Stimulated activated CD8-positive, alpha-beta memory T cell treated with anti-CD3 and anti-CD28 coated beads, Interleukin-15, amount 100 ng/mL, for 4 hours (primary cell): Measurements from ENCODE around the gene LRRC4.

Experiments used
- DNase-seq, 2 donors: peaks; one replicate each; pipeline ENCODE4 v3.0.0-alpha.2; 2020; ENCODE audit warnings: low read depth in 2 of 2

LRRC4 gene, protein sequence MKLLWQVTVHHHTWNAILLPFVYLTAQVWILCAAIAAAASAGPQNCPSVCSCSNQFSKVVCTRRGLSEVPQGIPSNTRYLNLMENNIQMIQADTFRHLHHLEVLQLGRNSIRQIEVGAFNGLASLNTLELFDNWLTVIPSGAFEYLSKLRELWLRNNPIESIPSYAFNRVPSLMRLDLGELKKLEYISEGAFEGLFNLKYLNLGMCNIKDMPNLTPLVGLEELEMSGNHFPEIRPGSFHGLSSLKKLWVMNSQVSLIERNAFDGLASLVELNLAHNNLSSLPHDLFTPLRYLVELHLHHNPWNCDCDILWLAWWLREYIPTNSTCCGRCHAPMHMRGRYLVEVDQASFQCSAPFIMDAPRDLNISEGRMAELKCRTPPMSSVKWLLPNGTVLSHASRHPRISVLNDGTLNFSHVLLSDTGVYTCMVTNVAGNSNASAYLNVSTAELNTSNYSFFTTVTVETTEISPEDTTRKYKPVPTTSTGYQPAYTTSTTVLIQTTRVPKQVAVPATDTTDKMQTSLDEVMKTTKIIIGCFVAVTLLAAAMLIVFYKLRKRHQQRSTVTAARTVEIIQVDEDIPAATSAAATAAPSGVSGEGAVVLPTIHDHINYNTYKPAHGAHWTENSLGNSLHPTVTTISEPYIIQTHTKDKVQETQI

DNA sequence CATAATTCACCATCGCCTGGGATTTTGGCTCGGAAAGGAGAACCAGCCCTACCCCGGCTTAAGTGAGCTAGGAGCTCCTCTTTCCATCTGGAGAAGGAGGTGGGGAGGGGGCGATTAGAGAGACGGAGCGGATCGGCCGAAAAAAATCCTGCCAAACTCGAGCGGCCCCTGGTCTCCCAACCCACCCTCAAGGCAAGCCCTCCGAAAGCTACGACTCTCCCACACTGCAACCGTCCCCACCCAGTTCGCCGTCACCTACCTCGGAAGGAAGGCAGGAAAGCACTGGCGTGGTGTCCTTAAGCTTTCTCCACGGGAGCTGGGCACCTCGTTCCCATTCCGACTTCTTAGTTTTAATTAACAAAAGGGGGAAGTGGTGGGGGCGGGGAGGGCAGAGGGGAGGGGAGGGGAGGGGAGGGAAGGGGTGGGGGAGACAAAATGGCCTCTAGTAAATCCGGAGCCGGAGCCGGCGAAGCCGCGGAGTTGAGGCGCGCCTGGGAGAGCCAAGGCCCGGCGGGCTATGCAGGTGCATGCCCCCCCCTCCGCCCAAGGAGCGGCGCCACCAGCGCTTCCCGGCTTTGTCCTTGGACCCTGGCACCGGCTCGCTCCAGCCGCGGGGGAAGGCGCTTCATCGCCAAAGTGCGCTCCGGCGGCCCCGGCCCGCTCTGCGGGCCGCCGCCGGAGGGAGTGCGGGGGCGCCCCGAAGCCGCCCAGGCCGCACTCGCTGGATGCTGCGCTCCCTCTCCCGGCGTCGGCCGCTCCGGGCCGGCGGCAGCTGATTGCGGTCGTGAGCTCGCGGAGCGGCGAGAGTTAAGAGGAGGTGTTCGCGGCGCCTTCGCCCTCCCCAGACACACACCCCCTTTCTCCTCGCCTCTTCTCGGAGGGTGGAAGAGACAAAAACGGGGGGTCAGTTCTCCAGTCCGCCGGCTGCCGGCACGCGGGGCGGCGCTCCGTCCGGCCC, at the start of gene LRRC4:
Gene LRRC4 (minus strand): TSS at position 784 of the 958 bp plus-strand sequence. CDS start 797 bp downstream, outside the sequence.
- DNase-seq, result no peak

DNA sequence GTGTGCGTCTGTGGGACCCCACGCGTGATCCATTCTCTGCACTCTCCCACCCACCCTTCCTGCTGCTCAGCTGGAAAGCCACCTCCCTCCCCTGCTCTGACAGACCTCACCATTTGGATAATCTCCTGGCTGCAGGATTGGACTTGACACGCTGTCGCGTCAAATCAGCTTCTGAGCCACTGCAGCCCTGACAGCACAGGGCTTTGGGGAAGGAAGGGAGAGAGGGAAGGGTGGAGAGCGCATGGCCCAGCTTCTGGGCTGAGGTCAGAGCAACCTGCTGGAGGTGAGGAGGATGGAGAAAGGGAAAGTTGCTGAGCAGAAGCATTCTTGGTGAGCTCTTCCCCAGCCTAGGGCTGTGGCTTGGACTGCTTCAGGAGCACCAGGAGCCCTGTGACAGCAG, 48.9 kb upstream of the LRRC4 start:
- DNase-seq, result no peak

DNA sequence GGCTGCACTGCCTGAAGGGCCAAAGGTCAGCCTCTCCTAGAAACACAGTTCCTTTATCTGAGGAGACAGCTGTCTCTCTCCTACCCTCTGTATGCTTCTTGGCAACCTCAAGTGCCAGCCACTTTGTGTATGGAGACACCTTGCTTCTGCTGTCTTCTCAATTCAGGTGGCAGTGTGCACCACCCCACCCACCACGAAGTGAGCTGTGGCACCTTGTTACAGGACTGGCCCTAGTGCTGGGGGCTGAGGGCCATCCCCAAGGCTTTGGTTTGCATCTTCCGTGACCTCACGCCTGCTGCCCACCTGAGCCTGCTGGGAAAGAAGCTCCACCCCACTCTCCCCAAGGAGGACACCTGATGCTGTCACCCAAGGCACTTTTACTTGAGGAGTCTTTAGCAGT, 47.1 kb upstream of the LRRC4 start:
- DNase-seq, result no peak

DNA sequence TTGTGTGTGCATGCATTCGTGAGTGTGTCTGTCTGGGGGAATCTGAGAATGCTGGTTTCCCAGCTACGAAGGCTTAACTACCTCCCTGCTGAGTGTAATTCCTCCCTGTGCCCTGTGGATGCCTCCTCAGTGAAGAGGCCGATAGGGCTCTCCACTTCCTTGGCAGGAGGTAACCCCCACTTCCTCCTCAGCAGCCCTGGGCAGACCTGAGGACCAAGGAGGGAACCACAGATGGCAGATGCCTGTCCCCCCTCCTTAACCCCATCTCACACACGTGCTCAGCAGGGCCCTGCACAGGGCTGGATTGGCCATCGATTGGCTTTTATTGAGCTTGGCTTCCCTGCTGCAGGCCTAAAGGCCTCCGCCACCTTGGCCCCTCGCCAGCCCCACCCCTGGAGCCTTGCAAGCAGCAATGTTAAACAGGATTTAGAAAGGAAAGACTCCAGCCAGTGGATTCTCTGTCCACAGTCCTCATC, 45.6 kb upstream of the LRRC4 start:
- no peak for DNase-seq

DNA sequence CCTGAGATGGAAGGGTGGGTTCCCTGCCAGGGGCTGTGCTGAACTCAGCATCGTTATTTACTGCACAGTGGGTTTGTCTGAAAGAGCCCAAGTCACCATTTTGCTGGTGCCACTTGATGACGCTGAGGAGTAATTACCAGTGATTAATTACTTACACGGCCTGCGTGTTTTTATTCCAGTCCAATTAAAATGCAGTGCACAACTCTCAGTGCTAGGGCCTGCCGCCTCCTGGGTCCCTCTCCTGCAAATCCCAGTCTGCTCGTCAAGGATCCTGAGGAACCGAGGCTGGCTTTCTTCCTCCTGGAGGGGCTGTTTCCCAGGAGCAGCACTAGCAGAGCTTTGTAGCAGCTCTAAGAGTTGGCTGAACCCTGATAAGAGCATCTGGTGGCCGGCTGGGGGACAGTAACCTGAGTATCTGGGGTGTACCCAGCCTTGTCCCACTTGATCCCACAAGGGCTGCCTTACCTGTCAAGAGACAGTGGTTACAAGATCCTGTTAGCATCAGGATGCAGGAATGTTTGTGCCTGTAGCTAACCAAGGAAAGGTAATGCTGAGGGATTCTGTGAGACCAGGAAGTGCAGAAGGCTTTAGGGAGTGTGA, 45.1 kb upstream of the LRRC4 start:
- no peak for DNase-seq

- no peak for DNase-seq
Measured at GRCh38 chr7:128075242-128076095, 44.2 kb upstream of the LRRC4 start.

DNA sequence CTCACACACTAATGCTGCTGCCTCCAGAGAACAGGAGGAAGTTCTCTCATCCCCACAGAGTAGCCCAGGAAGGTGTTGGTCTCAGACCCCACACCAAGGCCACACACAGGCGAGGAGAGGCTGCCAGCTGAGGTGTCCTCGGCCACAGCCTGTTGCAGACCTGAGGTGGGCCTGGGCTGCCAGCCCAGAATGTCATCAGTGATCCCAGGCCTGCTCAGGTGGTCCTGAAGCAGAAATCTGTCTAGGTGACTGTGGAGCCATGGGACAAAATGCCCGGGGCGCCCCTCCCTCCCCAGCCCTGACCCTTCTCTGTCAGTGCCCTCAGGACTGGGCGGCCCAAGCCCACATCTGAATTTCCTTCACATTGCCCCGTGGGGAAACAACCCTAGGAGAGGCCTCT, 43.5 kb upstream of the LRRC4 start:
- DNase-seq, result no peak

DNA sequence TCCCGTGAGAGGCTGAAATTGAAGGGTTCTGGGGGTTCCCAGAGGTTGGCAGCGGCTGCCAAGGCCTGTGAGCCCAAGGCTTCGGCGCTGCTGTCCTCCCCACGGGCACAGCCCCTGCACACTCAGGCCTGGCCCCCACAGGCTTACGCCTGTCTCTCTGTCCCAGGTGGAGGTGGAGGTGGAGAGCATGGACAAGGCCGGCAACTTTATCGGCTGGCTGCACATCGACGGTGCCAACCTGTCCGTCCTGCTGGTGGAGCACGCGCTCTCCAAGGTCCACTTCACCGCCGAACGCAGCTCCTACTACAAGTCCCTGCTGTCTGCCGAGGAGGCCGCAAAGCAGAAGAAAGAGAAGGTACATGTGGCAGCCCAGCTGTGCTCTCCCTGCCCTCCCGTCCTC, 43.1 kb upstream of the LRRC4 start:
- DNase-seq, result no peak

DNA sequence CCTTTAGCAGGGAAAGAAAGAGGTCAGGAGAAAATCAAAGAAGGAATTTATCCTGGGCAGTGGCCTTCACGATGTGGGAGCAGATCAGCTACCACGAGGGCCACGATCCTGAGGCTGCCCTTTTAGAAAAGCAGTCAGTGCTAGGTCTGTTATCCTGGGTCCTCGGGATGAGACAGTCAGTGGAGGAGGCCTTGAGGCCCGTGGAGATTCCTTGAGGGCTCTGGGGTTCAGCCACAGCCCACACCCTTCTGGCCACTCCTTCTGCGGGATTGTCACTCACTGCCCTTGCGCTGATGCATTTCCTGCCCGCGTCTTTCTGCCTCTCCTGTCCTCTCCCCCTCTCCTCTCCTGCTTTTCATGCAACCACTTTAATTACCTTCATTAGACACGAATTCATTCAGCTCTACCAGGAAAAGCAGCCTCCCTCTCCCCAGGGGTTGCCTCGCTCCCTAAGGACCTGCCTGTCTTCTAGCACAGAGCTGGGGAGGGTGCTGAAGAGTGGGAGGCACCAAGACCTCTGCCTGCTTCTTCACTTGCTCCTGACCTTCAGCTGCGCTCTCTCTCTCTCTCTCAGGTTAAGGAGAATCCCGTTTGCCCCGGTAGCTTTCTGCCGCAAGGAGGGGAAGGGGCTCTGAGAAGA, 42.6 kb upstream of the LRRC4 start:
- no peak for DNase-seq

GRCh38 chr7:128071801-128072200, 40.6 kb upstream of the LRRC4 start:
- DNase-seq, result no peak

GRCh38 chr7:128071376-128071775, 40.1 kb upstream of the LRRC4 start:
- no peak for DNase-seq

- DNase-seq, result no peak
Measured at GRCh38 chr7:128069373-128070364, 38.4 kb upstream of the LRRC4 start.

- no peak for DNase-seq
Measured at GRCh38 chr7:128068785-128069184, 37.5 kb upstream of the LRRC4 start.

DNA sequence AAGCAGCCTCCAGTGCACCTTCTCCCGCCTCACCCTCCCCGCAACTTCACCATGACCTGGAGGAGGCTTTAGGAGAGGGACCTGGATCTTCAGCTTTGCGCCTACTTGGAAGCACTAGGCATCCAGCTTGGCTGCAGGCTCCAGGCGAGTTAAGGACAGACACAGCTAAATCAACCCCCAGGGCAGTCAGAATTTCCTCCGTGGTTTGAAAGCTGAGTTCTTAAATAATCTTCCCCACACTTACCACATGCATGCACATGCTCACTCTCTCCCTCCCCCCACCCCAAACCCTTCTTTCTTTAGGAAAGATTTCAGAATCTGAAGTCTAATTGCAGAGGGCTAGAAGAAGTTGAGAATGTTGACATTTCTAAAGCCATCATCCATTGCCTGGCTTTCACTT, 36.7 kb upstream of the LRRC4 start:
- no peak for DNase-seq

GRCh38 chr7:128066858-128067257, 35.6 kb upstream of the LRRC4 start:
- DNase-seq, result no peak

- DNase-seq, result no peak
Measured at GRCh38 chr7:128066395-128066794, 35.2 kb upstream of the LRRC4 start.

DNA sequence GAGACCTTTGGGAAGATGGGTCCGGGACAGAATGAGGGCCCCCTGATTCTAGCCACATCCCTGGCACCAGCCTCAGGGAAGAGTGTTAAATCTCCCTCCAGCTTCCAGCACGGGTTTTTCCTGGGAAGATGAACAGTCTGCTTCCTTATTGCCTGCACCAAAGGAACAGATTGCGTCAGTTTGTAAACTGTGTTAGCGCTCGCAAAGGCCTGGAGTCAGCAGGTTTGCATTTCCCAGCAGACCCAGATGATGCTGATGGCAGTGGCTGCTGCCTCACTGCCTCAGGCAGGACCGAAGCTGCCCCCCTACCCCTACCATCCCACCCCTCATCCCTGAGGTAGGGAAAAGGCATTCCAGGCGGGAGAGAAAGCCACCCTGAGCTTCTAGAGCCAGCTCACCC, 34.6 kb upstream of the LRRC4 start:
- DNase-seq, result no peak

DNA sequence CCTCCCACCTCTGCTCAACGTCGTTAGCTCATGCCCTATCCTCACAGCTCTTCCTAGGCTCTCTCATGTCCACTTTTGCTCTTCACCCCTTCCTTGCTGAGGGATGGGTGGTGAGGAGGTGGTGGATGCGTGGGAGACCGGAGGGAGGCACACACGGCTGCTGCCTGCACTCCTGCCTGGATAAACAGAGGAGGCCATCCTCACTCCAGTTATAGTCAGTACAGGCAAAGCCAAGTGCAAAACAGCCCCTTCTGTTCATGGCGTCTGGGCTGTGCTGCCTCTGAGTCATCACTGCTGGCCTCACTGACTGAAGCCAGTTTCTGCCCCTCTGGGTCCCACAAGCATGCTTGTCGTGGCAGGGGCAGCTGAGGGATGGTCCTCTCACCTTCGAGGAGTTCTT, 31.9 kb upstream of the LRRC4 start:
- DNase-seq, result no peak

GRCh38 chr7:128060018-128060417, 28.8 kb upstream of the LRRC4 start:
- DNase-seq, result no peak
